Mesodermal cell (in vitro differentiated cells): ENCODE results near the gene SSRP1.

Experiments used
- H3K27ac ChIP-seq: 2 replicates; pipeline ENCODE4 v1.7.0; 2013; ENCODE audit warnings: mild to moderate bottlenecking, low read depth, low read length, moderate library complexity; ENCODE audit not compliant: severe bottlenecking
- H3K36me3 ChIP-seq: 2 replicates; pipeline ENCODE4 v1.7.1; 2013; ENCODE audit warnings: mild to moderate bottlenecking, low read length, moderate library complexity; ENCODE audit not compliant: control insufficient read depth, insufficient read depth
- H3K4me1 ChIP-seq: one replicate; pipeline ENCODE4 v1.7.1; 2013; ENCODE audit warnings: mild to moderate bottlenecking, low read length; ENCODE audit not compliant: insufficient read depth, control insufficient read depth, poor library complexity, severe bottlenecking
- H3K4me3 ChIP-seq: 2 replicates; pipeline ENCODE4 v1.7.0; 2013; ENCODE audit warnings: low read length, control low read depth, mild to moderate bottlenecking; ENCODE audit not compliant: insufficient read depth, poor library complexity, severe bottlenecking; ENCODE audit errors: extremely low read depth
- H3K9me3 ChIP-seq: 2 replicates; pipeline ENCODE4 v1.7.1; 2013; ENCODE audit warnings: mild to moderate bottlenecking, low read length, moderate library complexity; ENCODE audit not compliant: control insufficient read depth
- WGBS, 2 experiments: methylation state at CpG; one replicate each; pipeline ENCODE4 v1.1.5; 2013; ENCODE audit warnings: missing lambda C conversion rate in 2 of 2; ENCODE audit not compliant: insufficient coverage in 2 of 2; 5-methylcytosine and 5-hydroxymethylcytosine counted together

The SSRP1 gene

GRCh38 chr11:57313788-57314135, 21.9 kb downstream of the SSRP1 start:
- Histone ChIP-seq H3K4me1 (peaks cover 69% of the 10 kb centered on the region), H3K4me3 (no peak overlapping the region), H3K36me3 (peaks cover 88% of the 10 kb centered on the region), H3K27ac (no peak overlapping the region), H3K9me3 (no peaks in the 10 kb centered on the region)
- WGBS, 2 experiments = 50 to 68% methylated on average over 1 to 6 of the region's 8 CpGs

DNA sequence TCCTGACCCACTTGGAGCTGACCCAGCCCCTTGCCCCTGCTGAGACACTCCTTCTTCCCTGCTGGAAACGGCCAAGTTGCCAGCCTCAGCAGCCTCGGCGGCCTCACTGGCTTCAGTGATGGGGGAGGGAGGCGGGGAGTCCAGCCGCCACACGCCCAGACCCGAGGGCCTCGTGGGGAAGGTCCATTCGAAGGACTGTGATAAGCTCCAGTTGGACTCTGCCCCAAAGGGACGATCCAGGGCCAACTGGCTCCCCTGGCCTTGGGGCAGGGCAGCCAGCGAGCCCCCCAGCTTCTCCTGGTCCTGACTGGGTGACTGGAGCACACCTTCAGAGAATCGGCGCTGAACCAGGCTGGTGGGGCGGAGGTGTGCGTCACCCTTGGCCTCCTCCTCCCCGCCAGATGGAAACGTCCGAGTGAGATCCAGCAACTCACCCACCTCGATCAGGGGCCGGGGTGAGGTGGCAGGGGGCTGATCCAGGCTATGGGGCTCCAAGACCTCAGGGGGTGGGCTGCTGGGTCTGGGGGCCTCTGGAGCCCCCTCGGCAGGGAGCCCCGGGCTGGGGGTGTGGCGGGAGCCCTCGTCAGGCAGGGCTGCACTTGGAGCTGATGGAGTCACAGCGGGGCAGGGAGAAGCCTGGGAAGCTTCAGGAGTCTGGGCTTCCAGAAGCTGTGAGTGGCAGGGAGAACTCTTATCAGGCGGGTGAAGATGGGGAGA, 22.5 kb downstream of the SSRP1 start:
- Histone ChIP-seq H3K4me1 (peaks cover 64% of the 10 kb centered on the region), H3K4me3 (no peak overlapping the region), H3K9me3 (no peaks in the 10 kb centered on the region), H3K27ac (no peak overlapping the region), H3K36me3 (peaks cover 88% of the 10 kb centered on the region)
- 89 to 90% methylated on average over 13 to 19 of the region's 26 CpGs for WGBS, 2 experiments

DNA sequence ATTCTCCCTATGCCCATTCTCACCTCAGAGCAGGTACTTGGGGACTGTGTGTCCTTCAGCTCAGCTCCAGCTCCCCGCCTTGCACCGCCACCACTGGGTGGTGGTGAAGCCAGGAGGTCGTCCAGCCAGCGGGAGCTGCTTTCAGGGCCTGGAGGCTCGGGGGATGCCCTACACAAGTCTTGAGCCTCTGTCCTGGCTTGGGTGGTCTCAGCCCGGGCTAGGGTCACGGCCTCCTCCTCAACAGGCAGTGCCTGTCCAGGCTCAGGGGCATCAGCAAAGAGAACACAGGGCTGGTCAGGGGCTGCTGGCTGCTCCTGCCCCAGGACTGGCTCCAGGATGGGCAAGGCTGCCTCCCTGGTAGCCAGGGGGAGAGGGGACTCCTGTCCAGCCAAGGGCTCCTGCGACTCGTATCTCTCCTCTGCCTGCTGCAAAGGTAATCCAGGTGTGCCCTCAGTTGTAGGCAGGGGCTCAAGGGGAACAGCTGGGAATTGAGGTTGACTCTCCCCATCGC, 23.1 kb downstream of the SSRP1 start:
- no peak overlapping the region for H3K4me3 ChIP-seq
- peak overlapping the region; percentile 10 for H3K27ac ChIP-seq
- peaks cover 61% of the 10 kb centered on the region for H3K4me1 ChIP-seq
- H3K36me3 ChIP-seq = peaks cover 88% of the 10 kb centered on the region
- 98% methylated on average over 8 to 9 of the region's 10 CpGs for WGBS, 2 experiments
- H3K9me3 ChIP-seq = no peaks in the 10 kb centered on the region

GRCh38 chr11:57311109-57311936, 24.4 kb downstream of the SSRP1 start:
- WGBS, 2 experiments = 7 to 10% methylated on average over 15 to 21 of the region's 31 CpGs
- H3K9me3 ChIP-seq = no peaks in the 10 kb centered on the region
- peak overlapping the region; percentile 86 for H3K27ac ChIP-seq
- peak overlapping the region; percentile 41 for H3K4me3 ChIP-seq
- peaks cover 83% of the 10 kb centered on the region for H3K36me3 ChIP-seq
- peaks cover 60% of the 10 kb centered on the region for H3K4me1 ChIP-seq

- WGBS, 2 experiments = 90 to 94% methylated on average over 5 to 6 of the region's 6 CpGs
- H3K9me3 ChIP-seq = no peaks in the 10 kb centered on the region
- H3K4me1 ChIP-seq = peaks cover 53% of the 10 kb centered on the region
- peaks cover 80% of the 10 kb centered on the region for H3K36me3 ChIP-seq
- peak overlapping the region; percentile 86 for H3K27ac ChIP-seq
- H3K4me3 ChIP-seq = peak overlapping the region; percentile 41
Measured at GRCh38 chr11:57310630-57311086, 25.0 kb downstream of the SSRP1 start.

DNA sequence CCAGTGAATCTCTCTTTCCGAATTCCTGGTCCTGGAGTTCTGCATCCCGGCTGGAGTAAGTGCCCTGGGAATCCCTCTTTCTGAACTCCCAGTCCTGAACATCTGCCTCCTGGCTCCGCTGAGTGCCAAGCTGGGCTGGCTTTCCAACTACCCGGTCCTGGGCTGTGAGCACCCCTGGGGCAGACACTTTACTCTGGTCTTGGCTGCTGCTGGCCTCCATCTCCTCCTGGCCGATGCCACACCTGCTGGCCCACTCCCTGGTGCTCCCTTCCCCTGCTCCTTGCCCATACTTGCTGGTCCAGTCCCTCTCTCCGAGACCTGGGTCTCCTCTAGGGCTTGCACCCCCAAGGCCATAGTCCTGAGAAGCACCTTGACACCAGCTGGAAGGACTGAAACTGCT, 25.6 kb downstream of the SSRP1 start:
- Histone ChIP-seq H3K27ac (no peak overlapping the region), H3K9me3 (no peaks in the 10 kb centered on the region), H3K4me1 (peaks cover 50% of the 10 kb centered on the region), H3K36me3 (peaks cover 84% of the 10 kb centered on the region), H3K4me3 (peak overlapping the region; percentile 41)
- 95 to 97% methylated on average over 6 of the region's 6 CpGs for WGBS, 2 experiments

DNA sequence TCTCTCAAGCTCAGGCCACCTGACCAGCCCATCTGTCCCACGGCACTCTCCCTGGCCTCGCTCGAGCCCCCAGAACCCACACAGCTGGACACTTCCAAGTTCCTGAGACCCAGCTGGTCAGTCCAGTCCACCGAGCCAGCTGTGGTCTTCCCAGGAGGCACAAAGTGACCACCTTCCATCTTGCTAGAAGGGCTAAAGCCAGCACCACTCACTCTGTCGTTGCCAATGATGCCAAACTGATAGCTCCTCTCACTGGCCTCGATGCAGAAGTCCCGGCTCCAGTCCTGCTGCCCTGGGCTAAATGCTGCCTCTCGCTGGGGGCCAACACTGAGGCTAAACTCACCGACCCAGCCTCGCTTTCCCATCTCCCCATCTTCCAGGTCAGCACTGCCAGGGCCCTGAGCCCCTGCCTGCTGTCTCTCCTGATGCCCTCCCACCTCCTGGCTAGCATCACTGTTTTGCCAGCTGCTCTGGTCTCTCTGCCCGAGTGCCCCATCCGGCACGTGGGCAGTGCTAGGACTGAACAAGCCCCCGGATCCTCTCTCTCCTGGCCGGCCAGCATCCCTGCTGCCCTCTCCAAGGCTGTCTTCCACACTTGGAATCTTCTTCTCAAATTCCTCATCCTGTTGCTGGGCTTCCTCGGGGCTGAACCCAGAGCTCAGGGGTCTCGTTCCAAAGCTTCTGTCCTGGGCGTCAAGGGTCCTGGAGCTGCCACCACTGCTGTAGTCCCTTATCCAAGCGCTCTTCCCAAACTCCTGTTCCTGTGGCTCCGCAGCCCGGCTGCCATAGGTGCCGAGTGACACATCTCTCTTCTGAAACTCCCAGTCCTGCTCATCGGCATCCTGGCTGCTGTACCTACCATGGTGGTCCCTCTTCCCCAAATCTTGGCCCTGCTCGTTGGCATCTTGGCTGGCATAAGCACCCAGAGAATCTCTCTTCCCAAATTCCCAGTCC, 26.3 kb downstream of the SSRP1 start:
- H3K4me1 ChIP-seq = peaks cover 47% of the 10 kb centered on the region
- H3K36me3 ChIP-seq = peaks cover 82% of the 10 kb centered on the region
- H3K9me3 ChIP-seq = no peaks in the 10 kb centered on the region
- H3K4me3 ChIP-seq = no peak overlapping the region
- H3K27ac ChIP-seq = no peak overlapping the region
- 95 to 98% methylated on average over 23 to 24 of the region's 24 CpGs for WGBS, 2 experiments

DNA sequence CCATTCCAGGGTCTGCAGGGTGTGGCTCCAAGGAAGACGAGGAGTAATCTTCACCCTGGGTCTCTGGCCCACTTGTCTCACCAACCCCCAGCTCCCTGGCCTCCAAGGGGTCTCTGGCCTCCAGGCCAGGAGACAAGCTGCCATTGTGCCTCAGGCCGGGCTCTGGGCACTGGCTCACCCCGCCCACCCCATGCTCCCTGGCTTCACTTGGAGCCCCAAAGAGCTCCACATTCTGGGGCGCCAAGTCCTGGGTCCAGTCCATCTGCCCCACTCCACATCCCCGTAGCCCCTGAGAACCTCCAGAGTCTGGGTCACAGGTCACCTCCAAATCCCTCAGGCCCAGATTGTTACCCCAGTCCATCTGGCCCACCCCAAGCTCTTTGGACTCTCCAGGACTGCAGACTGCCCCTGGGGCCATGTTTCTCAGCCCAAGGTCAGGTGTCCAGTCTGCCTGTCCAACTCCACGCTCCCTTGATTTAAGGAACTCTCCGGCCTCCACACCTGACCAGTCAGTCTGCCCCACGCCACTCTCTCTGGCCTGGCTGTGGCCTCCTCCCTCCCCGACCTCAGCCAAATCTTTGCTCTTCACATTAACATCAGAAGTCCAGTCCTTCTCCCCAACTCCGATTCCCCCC, 27.1 kb downstream of the SSRP1 start:
- no peak overlapping the region for H3K27ac ChIP-seq
- H3K4me3 ChIP-seq = no peak overlapping the region
- peaks cover 82% of the 10 kb centered on the region for H3K36me3 ChIP-seq
- no peaks in the 10 kb centered on the region for H3K9me3 ChIP-seq
- WGBS, 2 experiments = 91 to 100% methylated on average over 6 to 9 of the region's 10 CpGs
- peaks cover 49% of the 10 kb centered on the region for H3K4me1 ChIP-seq

GRCh38 chr11:57307666-57308270, 27.9 kb downstream of the SSRP1 start:
- Histone ChIP-seq H3K27ac (no peak overlapping the region), H3K36me3 (peaks cover 82% of the 10 kb centered on the region), H3K9me3 (no peaks in the 10 kb centered on the region), H3K4me1 (peaks cover 49% of the 10 kb centered on the region), H3K4me3 (no peak overlapping the region)
- 98% methylated on average over 6 of the region's 7 CpGs for WGBS, 2 experiments
